GM21717 (cell line): Measurements from ENCODE around the gene OR52K1.

Experiments
- ATAC-seq: cut with Tn5 transposase; IDR thresholded peaks from one replicate; pipeline ENCODE4 v1.9.1; 2021; ENCODE audit warnings: mild to moderate bottlenecking, moderate library complexity; ENCODE audit not compliant: unreplicated experiment

OR52K1 gene

DNA sequence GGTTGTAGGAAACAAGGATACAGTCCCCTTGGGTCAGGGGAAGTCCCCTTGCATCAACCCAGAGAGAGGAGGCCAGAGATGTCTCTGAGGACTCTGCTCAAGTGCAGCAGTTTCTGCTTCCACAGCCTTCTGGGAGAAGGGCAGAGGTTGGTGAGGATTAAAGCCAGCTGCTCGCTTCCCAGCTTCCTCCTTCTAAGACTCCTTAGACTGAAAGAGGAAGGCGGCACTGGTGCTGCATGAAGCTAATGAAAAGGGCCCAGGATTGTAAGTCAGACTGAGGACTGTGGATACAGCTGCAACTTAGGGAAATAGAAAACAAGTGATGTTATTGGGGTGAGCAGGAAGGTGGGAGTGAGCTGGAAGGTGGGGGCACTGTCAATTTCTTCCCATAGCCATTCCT lies at the start of gene OR52K1:
Gene OR52K1 (plus strand): TSS at position 202 of the 400 bp plus-strand sequence. CDS start 6,255 bp downstream, outside the sequence.
- no peak for ATAC-seq

DNA sequence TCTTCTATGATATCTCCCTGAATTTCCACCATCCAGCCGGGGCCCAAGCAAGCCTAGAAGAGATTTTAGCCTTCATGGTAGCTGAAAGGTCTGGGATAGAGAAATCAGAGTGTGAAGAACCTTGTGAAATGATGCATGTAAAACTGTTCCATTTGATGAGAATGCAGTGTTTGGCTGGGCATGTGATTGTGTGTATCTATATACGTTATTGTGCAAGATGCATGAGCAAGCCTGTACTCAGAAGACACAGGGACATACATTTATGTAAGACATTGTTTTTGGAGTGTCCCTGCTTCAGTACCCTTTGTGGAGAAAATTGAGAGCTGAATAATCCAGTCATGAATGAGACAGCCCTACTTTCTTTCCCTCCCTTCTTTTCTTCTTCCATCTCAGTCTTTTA lies 48.6 kb upstream of the OR52K1 start:
- no peak for ATAC-seq

DNA sequence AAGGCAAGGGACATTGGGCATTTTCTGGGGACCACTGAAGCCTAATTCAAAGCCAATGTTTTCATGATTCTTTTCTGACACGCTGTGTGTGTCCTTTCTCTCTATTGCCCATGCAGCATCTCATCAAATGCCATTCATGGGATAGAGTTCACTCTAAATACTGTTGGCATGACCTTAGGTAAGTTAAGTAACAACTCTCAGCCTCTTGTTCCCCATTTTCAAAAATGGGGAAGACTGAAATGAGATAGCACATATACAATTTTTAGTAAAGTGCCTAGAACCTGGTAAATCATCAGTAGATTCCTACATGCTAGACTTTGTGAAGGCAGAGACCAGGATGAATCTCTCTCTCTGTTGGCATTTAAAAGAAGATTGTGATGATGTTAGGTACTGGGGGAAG lies 46.0 kb upstream of the OR52K1 start:
- no peak for ATAC-seq

DNA sequence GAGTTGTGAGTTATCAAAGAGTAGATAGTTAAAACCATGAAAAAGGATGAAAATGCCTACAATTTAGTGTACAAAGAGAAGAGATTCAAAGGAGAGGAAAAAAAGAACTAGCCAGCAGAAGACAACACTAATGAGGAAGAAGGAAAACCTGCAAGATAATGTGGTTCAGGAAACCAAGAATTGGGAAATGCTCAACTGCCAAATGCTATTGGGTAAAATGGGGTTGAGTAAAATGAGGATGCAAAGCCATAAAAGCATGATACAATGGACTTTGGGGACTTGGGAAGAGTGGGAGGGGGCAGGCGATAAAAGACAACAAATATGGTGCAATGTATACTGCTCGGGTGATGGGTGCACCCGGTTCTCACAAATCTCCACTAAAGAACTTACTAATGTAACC lies 40.9 kb upstream of the OR52K1 start:
- no peak for ATAC-seq

DNA sequence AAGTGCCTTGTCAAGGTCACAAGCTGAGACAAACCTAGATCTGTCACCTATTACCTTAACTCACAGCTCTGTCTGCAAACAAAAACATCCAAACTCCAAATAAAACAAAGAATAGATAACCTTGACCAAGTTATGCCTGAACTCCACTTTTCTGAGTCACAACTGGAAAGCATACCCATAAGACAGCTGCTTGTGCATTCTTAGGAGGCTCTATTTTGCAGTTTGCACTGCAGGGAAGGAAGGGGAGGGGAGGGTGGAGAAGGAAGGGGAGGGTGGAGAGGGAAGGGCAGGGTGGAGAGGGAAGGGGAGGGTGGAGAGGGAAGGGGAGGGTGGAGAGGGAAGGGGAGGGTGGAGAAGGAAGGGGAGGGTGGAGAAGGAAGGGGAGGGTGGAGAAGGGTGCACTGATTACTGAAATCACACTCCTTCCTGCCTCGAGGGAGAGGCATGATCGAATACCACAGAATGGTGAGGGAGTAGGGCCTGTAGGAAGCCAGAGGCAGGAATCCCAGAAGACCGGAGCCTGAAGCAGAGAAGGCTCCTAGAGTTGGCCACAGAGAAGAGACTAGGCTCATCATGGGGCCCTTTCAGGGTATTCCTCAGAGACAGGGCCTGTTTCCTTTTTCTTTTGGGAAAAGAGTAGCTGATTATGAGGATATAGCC lies 39.1 kb upstream of the OR52K1 start:
- no peak for ATAC-seq

DNA sequence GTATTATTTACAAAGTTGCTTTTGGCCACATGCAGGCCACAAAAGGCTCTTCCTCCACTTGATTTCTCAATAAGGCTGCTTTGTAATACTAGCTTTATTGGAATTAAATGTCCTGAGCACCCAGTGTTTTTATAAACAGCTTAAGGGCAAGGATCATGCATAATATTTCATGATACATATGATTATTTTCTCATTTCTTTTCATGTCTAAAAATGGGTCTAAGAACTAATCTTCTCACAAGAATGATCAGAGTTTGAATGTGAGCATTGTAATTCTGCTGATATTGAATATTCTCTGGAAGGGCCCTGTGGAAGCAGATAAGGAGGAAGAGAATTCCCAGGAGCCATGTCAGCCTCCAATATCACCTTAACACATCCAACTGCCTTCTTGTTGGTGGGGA lies 33.5 kb upstream of the OR52K1 start, which contains the start of gene OR52K2:
Gene OR52K2 (plus strand): TSS at position 301 of the 400 bp plus-strand sequence. CDS start 45 bp downstream, at position 346.
- ATAC-seq = no peak

DNA sequence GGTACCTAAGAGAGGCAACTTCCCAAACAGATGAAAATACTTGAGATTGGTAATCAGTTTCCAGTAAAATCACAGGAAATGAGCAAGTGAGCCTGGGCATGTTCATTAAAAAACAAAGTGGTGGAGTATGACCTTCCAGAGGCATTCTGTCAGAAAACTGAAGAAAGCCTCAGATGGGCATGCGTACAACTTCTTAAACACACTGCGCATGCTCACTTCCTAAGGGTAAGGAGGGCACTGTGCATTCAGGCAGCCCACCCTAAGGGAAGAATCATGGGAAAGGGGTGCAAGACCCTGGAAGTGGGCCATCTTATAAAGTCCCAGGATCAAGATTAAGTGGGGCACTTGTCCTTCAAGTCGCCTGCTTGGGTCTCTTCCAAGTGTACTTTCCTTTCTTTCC lies 29.3 kb upstream of the OR52K1 start:
- no peak for ATAC-seq

DNA sequence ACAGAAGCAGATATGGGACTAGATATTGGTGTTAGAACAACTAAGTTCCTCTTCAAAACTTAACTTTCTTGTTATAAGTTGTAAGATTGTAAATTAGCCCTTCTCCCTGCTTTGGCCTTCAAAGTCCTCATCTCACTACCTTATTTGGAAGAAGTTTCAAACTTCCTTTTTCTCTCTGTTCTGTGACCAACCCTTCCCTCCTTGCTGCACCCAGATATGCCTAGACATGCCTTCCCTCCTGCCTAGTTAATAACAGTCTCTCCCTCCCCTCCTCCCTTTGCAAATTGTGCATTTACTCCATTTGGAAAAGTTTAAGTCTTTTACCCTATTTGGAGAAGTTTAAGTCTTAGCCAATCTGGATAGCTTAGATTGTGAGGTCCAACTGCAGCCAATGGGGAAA lies 28.4 kb upstream of the OR52K1 start:
- no peak for ATAC-seq

DNA sequence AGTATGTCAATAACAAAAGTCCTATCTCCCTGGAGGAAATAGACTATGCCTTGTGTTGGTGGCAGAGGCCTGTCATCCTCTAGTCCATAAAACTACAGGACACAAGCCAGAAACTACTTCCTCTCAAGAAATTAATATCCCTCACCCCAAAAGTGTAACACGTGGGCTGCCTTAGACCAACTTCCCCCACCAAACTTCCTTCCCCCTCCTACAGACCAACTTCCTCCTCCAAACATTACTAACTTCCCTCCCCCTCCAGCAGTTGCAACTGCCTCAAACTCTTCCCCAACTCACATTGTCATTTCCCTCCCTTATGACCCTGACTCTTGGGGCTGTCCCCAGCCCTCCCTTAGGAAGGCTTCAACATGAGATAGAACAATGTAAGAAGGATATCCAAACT lies 27.0 kb upstream of the OR52K1 start:
- no peak for ATAC-seq

DNA sequence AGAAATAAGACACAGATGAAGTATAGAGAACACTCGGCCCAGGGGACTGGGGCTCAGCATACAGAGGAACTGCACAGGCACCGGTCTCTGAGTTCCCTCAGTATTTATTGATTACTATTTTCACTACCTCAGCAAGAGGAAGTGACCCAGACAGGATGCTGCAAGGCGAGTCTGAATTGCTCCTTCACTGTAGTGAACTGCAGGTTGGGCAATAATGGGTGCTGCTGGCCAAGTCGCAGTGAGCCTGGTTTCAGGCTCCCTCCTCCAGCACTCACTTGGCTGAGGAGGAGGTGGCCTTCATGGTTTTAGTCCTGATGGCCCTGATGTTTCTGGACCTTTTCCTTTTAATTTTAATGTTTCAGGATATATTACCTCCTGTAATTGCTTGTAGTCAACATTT lies 22.9 kb upstream of the OR52K1 start:
- ATAC-seq = no peak

DNA sequence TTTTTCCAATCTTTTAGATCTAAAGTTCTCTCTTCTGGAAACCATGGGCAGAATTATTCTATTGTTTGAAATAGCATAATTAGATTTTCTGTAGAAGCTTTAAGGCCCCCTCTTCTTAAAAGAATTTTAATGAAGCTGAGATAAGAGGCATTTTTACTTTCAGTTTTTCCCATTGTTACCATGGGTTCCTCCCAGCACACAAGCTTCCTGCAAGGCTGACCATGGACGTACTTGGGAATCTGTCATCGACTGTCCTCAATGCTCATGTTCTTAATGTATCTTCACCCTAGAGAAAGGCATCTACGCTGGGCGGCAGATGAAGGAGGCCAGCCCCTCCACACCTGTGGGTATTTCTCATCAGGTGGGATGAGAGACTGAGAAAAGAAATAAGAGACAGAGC lies 22.3 kb upstream of the OR52K1 start:
- ATAC-seq = no peak

DNA sequence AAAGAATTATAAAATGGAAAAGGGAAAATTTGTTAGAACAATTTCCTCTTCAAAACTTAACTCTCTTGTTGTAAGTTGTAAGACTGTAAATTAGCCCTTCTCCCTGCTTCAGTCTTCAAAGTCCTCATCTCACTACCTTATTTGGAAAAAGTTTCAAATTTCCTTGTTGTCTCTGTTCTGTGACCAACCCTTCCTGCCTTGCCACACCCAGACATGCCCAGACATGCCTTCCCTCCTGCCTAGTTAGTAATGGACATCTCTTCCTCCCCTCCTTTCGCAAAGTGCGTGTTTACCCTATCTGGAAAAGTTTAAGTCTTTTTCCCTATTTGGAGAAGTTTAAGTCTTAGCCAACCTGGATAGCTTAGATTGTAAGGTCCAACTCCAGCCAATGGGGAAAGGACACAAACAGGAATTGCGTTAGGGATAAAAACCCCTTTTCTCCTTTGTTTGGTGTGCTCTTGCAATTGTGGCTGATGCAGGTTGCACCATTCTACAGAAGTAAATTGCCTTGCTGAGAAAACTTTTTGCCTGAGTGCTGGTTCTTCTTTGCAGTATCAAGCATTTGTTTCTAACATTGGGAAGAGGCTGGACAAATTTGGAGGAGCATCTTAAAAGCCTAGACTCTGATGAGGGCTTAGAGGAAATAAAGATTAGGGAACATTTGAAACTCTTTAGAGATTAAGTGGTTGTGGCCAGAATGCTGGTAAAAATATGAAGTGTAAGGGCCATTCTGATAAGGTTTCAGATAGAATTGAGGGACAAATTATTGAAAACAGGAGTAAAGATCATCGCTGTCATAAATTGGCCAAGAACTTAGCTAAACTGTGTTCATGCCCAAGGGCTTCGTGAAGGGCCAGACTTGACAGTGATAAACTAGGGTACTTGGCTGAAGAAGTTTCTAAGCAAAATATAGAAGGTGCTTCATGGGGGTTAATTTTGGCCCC lies 18.0 kb upstream of the OR52K1 start:
- ATAC-seq = no peak

DNA sequence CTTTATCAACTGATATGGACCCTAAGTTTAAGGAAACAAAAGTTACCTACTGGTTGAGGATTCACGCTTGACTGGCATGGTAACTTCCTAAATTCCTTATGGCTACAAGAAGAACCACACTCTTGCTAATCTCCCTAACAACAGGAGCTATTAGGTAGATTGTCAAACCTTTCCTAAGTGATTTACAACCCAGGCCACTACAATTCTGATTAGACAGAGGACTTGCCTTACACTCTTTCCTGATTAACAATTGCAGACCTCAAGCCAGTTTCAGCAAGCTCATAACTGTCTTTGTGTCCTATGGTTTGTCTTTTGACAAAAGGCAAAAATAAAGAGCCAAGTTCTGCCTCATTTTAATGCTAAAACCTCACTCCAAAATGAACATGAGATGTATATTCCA lies 17.0 kb upstream of the OR52K1 start:
- ATAC-seq = no peak

DNA sequence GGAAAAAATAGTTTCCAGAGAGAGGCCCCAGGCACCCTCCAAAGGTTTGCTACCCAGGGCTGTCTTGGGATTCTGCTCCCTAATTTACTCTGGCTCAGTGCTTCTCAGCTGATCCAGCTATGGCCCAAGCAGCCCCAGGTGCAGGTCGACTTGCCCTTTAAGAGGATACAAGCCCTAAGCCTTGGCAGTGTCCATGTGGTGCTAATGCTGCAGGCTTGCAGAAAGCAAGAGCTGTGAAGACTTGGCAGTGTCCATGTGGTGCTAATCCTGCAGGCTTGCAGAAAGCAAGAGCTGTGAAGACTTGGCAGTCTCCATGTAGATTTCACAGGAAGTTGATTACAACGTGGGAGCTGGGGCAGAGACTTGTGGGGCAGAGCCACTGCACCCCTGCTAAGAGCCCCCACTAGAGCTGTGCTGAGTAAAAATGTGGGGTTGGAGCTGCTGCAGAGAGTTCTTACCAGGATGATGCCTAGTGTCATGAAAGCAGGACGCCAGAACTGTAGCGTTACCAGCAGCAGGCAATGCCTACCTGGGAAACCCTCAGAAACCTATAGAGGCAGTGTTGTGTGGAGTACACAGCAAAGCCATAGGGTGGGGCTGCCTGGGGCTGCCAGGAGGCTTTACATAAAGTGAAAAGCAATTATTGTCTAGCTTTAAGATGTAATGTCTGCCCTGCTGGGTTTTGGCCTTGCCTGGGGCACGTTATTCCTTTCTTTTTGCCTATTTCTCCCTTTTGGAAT lies 16.1 kb upstream of the OR52K1 start:
- no peak for ATAC-seq

DNA sequence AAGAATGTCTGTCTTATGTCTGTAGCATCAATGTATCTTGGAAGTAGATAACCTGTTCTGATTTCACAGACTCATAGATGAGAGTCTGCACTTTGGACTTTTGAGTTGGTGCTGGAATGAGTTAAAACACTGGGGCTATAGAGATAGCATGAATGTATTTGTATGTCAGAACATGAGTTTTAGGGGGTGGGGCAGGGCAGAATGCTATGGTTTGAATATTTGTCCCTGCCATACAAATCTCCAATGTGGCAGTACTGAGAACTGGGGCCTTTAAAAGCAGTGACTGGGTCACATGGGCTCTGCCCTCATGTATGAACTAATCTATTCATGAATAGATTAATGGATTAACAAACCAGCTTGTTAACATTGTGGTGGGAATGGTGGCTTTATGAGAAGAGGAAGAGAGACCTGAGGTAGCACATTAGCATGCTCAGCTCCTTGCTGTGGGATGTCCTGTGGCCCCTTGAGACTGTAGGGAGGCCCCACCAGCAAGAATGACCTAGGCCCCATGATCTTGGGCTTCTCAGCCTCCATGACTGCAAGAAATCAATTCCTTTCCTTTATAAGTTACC lies 15.5 kb upstream of the OR52K1 start:
- no peak for ATAC-seq

DNA sequence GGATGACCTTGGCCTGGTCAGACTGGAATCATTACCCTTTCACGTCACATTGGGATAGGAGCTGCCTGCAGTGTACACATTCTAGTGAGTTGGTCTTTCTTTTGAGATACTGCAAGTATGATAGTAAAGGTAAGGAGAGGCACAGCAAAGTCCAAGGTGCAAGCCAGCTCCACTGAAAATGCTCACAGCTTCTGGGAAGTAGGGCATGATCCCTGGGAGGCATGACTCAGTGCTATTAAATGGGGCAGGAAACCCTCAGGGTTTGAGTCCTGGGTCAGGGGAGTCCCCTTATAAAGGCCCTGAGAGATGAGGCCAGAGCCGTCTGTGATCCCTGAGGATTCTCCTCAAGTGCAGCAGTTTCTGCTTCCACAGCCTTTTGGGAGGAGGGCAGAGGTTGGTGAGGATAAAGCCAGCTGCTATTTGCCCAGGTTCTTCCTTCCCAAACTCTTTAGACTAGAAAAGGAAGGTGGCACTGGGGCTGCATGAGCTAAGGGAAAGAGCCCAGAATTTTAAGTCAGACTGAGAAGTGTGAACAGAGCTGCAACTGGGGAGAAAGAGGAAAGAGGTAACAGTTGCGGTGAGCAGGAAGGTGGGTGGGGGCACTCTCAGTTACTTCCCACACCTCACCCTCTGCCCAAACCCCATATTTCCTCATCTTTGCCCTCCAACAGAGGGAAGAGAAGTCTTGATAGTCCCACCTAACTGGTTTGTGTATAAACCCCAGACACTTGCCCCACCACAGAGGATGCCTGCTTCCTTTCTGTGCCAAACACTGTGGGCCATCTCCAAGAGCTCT lies 14.4 kb upstream of the OR52K1 start:
- no peak for ATAC-seq

DNA sequence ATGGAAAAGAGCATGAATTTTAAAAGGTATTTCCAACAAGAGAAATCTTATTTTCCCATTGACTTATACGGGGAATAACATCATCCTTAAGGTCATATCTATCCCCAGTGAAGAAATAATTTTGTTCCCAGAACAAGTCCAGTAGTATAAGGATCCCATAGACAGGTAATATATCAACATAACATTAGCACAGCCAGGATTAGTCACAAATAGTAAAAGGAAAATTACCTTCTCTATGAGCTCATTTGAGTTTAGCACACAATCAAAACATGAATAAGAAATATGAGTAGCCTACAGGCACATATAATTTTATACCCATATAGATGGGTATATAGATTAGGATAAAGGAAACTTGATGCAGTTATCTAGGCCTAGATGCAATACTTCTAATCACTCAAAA lies 2.8 kb upstream of the OR52K1 start:
- ATAC-seq = no peak

DNA sequence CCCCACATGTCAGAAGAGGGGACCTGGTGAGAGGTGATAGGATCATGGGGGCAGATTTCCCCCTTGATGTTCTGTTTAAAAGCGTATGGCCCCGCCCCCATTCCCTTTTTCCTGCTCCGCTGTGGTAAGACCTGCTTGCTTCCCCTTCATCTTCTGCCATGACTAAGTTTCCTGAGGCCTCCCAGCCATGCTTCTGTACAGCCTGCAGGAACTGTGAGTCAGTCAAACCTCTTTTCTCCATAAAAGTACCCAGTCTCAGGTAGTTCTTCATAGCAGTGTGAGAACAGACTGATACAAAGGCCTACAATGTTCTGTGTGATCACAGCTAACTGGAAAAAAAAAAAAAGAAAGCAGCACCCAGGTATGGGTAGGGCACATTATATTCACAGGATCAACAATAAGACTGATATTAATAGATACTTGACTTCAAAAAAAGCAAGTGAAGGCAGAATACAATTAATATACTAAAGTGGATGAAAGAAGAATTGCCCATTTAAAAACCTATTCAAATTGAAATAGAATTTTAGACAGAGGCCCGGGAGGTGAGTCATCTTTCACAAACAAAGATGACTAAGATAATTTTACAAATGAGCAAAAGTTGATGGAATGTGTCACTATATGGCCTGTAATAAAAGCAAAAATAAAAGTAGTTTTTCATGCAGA lies 1.7 kb upstream of the OR52K1 start:
- no peak for ATAC-seq

DNA sequence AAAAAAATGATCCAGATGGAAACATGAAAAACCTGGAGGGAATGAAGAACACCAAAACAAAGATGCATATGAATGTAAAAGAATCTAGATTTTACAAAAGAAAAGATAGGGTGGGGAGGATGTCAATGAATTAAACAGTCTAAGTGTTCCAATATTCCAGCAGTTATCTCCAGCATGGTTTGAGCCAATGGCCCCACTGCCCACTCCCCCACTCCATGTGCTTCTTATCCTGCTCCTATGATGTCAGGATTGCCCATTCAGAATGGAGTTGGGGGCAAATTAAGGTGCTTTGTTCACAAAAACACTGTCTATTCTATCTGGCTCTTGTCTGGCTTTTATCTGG lies 1.2 kb upstream of the OR52K1 start:
- no peak for ATAC-seq

DNA sequence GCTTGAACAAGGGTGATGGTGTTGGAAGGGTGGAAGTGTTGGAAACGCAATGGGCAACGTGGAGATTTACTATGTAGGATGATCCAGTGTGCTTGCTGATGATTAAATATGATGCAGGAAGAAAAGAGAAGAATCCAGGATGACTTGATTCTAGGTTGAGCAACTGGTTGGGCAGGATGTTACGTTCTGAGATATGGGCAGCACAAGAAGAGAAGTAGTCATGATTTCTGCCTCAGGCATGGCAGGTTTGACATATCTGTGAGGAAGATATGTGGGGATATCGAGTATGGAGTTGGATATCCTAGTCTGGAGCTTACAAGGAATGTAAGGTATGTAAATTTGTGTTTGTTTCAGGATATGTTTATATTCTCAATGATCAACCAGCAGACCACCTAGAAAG lies 1.9 kb downstream of the OR52K1 start:
- ATAC-seq = no peak
